GM12801 (cell line): ENCODE results near the gene DDX1.

Experiments used
- TF ChIP-seq, protein P1 (sequence below): IDR thresholded peaks from one replicate; pipeline ENCODE4 v1.5.1; 2011; ENCODE audit warnings: control low read depth; ENCODE audit not compliant: insufficient read length; ENCODE audit errors: extremely low read depth

Gene DDX1

DNA sequence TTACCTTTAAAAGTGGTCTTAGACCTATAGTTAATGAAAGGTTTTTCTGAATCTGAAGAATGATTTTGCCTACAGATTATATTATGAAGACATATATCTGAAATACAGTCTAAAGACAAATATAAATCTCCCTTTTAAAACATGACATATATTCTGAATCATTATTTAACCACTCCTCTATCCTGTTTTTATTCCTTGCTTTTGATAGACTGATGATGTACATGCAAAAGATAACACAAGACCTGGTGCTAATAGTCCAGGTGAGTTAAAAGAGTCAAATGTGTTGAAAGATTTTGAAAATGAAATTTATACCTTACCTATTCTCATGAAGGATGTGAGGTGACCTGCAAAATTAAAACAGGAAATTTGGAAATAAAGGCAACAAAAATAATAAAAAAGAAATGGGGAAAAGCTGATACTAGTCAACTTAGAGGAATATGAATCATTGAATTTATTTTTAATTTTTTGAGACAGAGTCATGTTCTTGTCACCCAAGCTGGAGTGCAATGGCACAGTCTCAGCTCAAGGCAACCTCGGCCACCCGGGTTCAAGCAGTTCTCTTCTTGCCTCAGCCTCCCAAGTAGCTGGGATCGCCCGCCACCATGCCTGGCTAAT, 29.3 kb downstream of the DDX1 start:
- TF ChIP-seq, protein P1, sequence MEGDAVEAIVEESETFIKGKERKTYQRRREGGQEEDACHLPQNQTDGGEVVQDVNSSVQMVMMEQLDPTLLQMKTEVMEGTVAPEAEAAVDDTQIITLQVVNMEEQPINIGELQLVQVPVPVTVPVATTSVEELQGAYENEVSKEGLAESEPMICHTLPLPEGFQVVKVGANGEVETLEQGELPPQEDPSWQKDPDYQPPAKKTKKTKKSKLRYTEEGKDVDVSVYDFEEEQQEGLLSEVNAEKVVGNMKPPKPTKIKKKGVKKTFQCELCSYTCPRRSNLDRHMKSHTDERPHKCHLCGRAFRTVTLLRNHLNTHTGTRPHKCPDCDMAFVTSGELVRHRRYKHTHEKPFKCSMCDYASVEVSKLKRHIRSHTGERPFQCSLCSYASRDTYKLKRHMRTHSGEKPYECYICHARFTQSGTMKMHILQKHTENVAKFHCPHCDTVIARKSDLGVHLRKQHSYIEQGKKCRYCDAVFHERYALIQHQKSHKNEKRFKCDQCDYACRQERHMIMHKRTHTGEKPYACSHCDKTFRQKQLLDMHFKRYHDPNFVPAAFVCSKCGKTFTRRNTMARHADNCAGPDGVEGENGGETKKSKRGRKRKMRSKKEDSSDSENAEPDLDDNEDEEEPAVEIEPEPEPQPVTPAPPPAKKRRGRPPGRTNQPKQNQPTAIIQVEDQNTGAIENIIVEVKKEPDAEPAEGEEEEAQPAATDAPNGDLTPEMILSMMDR, result no peak

GRCh38 chr2:15622214-15622613, 30.5 kb downstream of the DDX1 start:
- TF ChIP-seq, protein P1, result no peak

- TF ChIP-seq, protein P1, result no peak
These were observed 31.2 kb downstream of the DDX1 start for GRCh38 chr2:15622614-15623480.

- TF ChIP-seq, protein P1, result no peak
These were observed 31.8 kb downstream of the DDX1 start for GRCh38 chr2:15623481-15623796.

- TF ChIP-seq, protein P1, result no peak
These were observed 32.4 kb downstream of the DDX1 start for GRCh38 chr2:15623898-15624541.

- TF ChIP-seq, protein P1, result no peak
These were observed 33.2 kb downstream of the DDX1 start for GRCh38 chr2:15624903-15625302.

DNA sequence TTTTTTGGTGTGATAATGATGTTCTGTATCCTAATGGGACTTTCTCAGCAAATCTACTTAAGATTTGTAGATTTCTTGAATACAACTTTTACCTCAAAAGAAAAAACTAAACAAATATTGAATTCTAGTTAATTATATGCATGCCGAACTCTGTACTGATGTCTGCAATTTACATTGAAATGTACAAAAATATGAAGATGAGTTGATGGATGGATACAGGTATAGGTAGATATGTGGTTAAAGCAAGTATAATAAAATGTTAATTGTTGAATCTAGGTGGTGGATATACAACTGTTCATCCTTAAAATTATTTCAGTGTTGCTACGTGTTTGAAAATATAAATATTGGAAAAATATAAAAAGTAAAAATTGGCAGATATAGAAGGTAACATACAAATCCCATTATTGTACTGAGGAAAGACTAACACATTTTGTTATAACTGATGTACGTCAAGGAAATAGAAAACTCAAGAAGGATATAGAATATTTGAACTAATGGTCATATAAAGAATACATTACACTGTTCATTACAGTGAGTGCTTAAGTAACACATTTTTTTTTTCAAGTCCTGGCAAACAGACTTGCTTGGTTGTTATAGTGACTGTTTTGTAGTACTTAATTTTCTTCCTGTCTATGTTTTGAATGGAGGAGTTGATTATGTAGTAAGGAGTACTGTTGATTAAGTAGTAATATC, 33.8 kb downstream of the DDX1 start:
- TF ChIP-seq, protein P1, result no peak
